HEK293 (cell line): Measurements from ENCODE around the gene EVL.

Source experiments
- CTCF ChIP-seq: fragments of 450-650 bp; formaldehyde crosslinking; IDR thresholded peaks from 2 replicates; pipeline ENCODE4 v1.5.1; 2016; ENCODE audit warnings: missing biosample characterization, missing genetic modification characterization
- SCRT1 ChIP-seq: fragments of 450-650 bp; formaldehyde crosslinking; IDR thresholded peaks from 2 replicates; pipeline ENCODE4 v1.5.1; 2016; ENCODE audit warnings: missing biosample characterization, missing genetic modification characterization, borderline replicate concordance
- TCF7L2 ChIP-seq: IDR thresholded peaks from 2 replicates; pipeline ENCODE4 v1.6.1; 2011; ENCODE audit warnings: low read depth, mild to moderate bottlenecking, inconsistent platforms, low read length, moderate library complexity, borderline replicate concordance
- YY1 ChIP-seq: fragments of 450-650 bp; formaldehyde crosslinking; IDR thresholded peaks from 2 replicates; pipeline ENCODE4 v1.5.1; 2018; ENCODE audit warnings: missing biosample characterization, missing genetic modification characterization
- ZBTB21 ChIP-seq: fragments of 450-650 bp; formaldehyde crosslinking; IDR thresholded peaks from 2 replicates; pipeline ENCODE4 v1.5.1; 2017; ENCODE audit warnings: missing biosample characterization, missing genetic modification characterization
- ZFP37 ChIP-seq: fragments of 450-650 bp; formaldehyde crosslinking; IDR thresholded peaks from 2 replicates; pipeline ENCODE4 v1.5.1; 2016; ENCODE audit warnings: missing biosample characterization, missing genetic modification characterization
- ZNF23 ChIP-seq: fragments of 450-650 bp; formaldehyde crosslinking; IDR thresholded peaks from 2 replicates; pipeline ENCODE4 v1.5.1; 2016; ENCODE audit warnings: missing biosample characterization, missing genetic modification characterization, borderline replicate concordance
- ZNF274 ChIP-seq, 2 experiments: fragments of 200-500 bp in 1 of 2; fragments of 450-650 bp in 1 of 2; sonication (Bioruptor generic) in 1 of 2; formaldehyde crosslinking in 1 of 2; IDR thresholded peaks; 2 replicates each; pipeline versions ENCODE4 v1.5.1 to v1.6.1; 2014 to 2016; ENCODE audit warnings: borderline replicate concordance in 1 of 2, inconsistent platforms in 1 of 2, low read length in 1 of 2, missing biosample characterization in 1 of 2, missing genetic modification characterization in 1 of 2
- ZSCAN18 ChIP-seq: fragments of 450-650 bp; formaldehyde crosslinking; IDR thresholded peaks from 2 replicates; pipeline ENCODE4 v1.5.1; 2016; ENCODE audit warnings: missing biosample characterization, missing genetic modification characterization

- TF ChIP-seq ZBTB21 (tag by site-specific recombination): no peak
- TF ChIP-seq ZNF23: no peak
- no peak for TF ChIP-seq TCF7L2
- TF ChIP-seq ZSCAN18: no peak
- no peak for TF ChIP-seq YY1 (tag by site-specific recombination)
- TF ChIP-seq CTCF: no peak
- no peak for TF ChIP-seq SCRT1 (tag by site-specific recombination)
- TF ChIP-seq ZFP37 (tag by site-specific recombination): no peak
- TF ChIP-seq ZNF274 (IDR thresholded peaks at IDR 0.05; ENCODE audit: low read length): no peak
- TF ChIP-seq ZNF274 (tag by site-specific recombination; IDR thresholded peaks at IDR 0.05; ENCODE audit: borderline replicate concordance): no peak
Measured at GRCh38 chr14:100115236-100115635, 50.0 kb downstream of the EVL start.
